Neuronal stem cell (in vitro differentiated cells): ENCODE results near the gene PTOV1.

Source experiments
- DNase-seq: peaks from one replicate; pipeline ENCODE4 v3.0.0-alpha.2; 2013; ENCODE audit warnings: low spot score
- H2AFZ ChIP-seq: one replicate; pipeline ENCODE4 v1.6.1; 2013; ENCODE audit warnings: mild to moderate bottlenecking, low read length, inconsistent platforms
- H2AK5ac ChIP-seq: 2 replicates; pipeline ENCODE4 v1.6.1; 2013; ENCODE audit warnings: low read depth, mild to moderate bottlenecking, inconsistent platforms, low read length, moderate library complexity, mixed read lengths
- H2BK120ac ChIP-seq: 2 replicates; pipeline ENCODE4 v1.6.1; 2013; ENCODE audit warnings: low read depth, mild to moderate bottlenecking, inconsistent platforms, low read length, moderate library complexity, mixed read lengths
- H2BK12ac ChIP-seq: one replicate; pipeline ENCODE4 v1.6.1; 2013; ENCODE audit warnings: low read length, inconsistent platforms
- H2BK15ac ChIP-seq: 2 replicates; pipeline ENCODE4 v1.6.1; 2013; ENCODE audit warnings: mild to moderate bottlenecking, low read length, inconsistent platforms, mixed read lengths
- H2BK5ac ChIP-seq: one replicate; pipeline ENCODE4 v1.6.1; 2013; ENCODE audit warnings: inconsistent platforms, mild to moderate bottlenecking, low read length, moderate library complexity
- H3K14ac ChIP-seq: one replicate; pipeline ENCODE4 v1.6.1; 2013; ENCODE audit warnings: low read length, inconsistent platforms
- H3K18ac ChIP-seq: 2 replicates; pipeline ENCODE4 v1.6.1; 2013; ENCODE audit warnings: low read length, inconsistent platforms
- H3K23ac ChIP-seq: 2 replicates; pipeline ENCODE4 v1.6.1; 2013; ENCODE audit warnings: low read depth, mild to moderate bottlenecking, mixed read lengths, low read length, inconsistent platforms; ENCODE audit not compliant: poor library complexity
- H3K27ac ChIP-seq: replicated peaks from 3 replicates; pipeline ENCODE4 v1.5.1; 2013; ENCODE audit warnings: low read length, inconsistent platforms
- H3K27me3 ChIP-seq, 3 experiments: 2 replicates each; pipeline ENCODE4 v1.6.1; 2013; ENCODE audit warnings: low read length in 3 of 3, mild to moderate bottlenecking in 2 of 3, inconsistent platforms in 1 of 3, low read depth in 1 of 3, mixed read lengths in 1 of 3, moderate library complexity in 1 of 3; ENCODE audit not compliant: control insufficient read depth in 3 of 3, insufficient read depth in 3 of 3
- H3K36me3 ChIP-seq, 2 donors: replicated peaks in 1 of 2; 2 replicates each; pipeline ENCODE4 v1.6.1; 2013; ENCODE audit warnings: low read length in 2 of 2; ENCODE audit not compliant: control insufficient read depth in 2 of 2, insufficient read depth in 2 of 2
- H3K4ac ChIP-seq: 2 replicates; pipeline ENCODE4 v1.6.1; 2013; ENCODE audit warnings: inconsistent platforms, mild to moderate bottlenecking, low read length, moderate library complexity
- H3K4me1 ChIP-seq, 2 donors: 1 replicate in 1 of 2; 2 replicates in 1 of 2; pipeline ENCODE4 v1.6.1; 2013; ENCODE audit warnings: low read length in 2 of 2, low read depth in 1 of 2; ENCODE audit not compliant: control insufficient read depth in 2 of 2, insufficient read depth in 1 of 2
- H3K4me2 ChIP-seq: one replicate; pipeline ENCODE4 v1.6.1; 2013; ENCODE audit warnings: mild to moderate bottlenecking, low read length, inconsistent platforms; ENCODE audit not compliant: insufficient read depth, poor library complexity, severe bottlenecking
- H3K4me3 ChIP-seq, 2 donors: 2 replicates each; pipeline ENCODE4 v1.5.1; 2013; ENCODE audit warnings: low read length in 2 of 2, mild to moderate bottlenecking in 2 of 2, inconsistent platforms in 1 of 2, moderate library complexity in 1 of 2
- H3K79me1 ChIP-seq: one replicate; pipeline ENCODE4 v1.6.1; 2013; ENCODE audit warnings: low read depth, mild to moderate bottlenecking, inconsistent platforms, low read length, moderate library complexity
- H3K9ac ChIP-seq: one replicate; pipeline ENCODE4 v1.6.1; 2013; ENCODE audit warnings: mild to moderate bottlenecking, low read depth, low read length, inconsistent platforms; ENCODE audit not compliant: poor library complexity
- H3K9me3 ChIP-seq, 2 donors: replicated peaks in 1 of 2; 2 replicates each; pipeline versions ENCODE3 to v1.6.1; 2013; ENCODE audit warnings: low read length in 2 of 2, mild to moderate bottlenecking in 2 of 2, inconsistent platforms in 1 of 2, low read depth in 1 of 2, mixed read lengths in 1 of 2, moderate library complexity in 1 of 2; ENCODE audit not compliant: control insufficient read depth in 2 of 2, insufficient read depth in 1 of 2
- H4K8ac ChIP-seq: one replicate; pipeline ENCODE4 v1.6.1; 2013; ENCODE audit warnings: low read depth, mild to moderate bottlenecking, inconsistent platforms, low read length, moderate library complexity
- H4K91ac ChIP-seq: one replicate; pipeline ENCODE4 v1.6.1; 2013; ENCODE audit warnings: low read length, low read depth, mild to moderate bottlenecking, inconsistent platforms; ENCODE audit not compliant: poor library complexity
- WGBS, 2 donors: extraction: QIAGEN DNeasy Blood & Tissue Kit; methylation state at CpG; one replicate each; pipeline ENCODE4 v1.1.7; 2013; ENCODE audit warnings: missing lambda C conversion rate in 2 of 2, mixed read lengths in 1 of 2; ENCODE audit not compliant: insufficient read length in 2 of 2, insufficient replicate concordance in 1 of 2; ENCODE audit errors: extremely low coverage in 2 of 2; 5-methylcytosine and 5-hydroxymethylcytosine counted together

The PTOV1 gene

GRCh38 chr19:49820125-49820524 is 30.8 kb upstream of the PTOV1 start:
- H3K79me1 ChIP-seq: peaks cover 13% of the 10 kb centered on the region
- H3K18ac ChIP-seq: no peak overlapping the region
- no peak overlapping the region for H2AK5ac ChIP-seq
- no peak overlapping the region for H4K8ac ChIP-seq
- no peak overlapping the region for H3K4me3 ChIP-seq
- H2BK15ac ChIP-seq: no peak overlapping the region
- no peak overlapping the region for H3K9ac ChIP-seq
- no peak overlapping the region for H2BK5ac ChIP-seq
- H3K4me2 ChIP-seq: no peak overlapping the region
- WGBS, 2 donors: no CpG with 5 or more reads among the region's 10 CpGs
- no peak overlapping the region for H2BK12ac ChIP-seq
- no peak overlapping the region for H3K4ac ChIP-seq
- H3K14ac ChIP-seq: no peak overlapping the region
- H3K9me3 ChIP-seq: no peaks in the 10 kb centered on the region
- H4K91ac ChIP-seq: no peak overlapping the region
- H3K4me1 ChIP-seq: peaks cover 5 to 7% of the 10 kb centered on the region in 2 donors
- H3K23ac ChIP-seq: no peak overlapping the region
- H3K27me3 ChIP-seq: no peaks in the 10 kb centered on the region
- no peak for DNase-seq
- no peak overlapping the region for H3K27ac ChIP-seq
- H2AFZ ChIP-seq: no peak overlapping the region
- peaks cover 21 to 45% of the 10 kb centered on the region in 2 donors for H3K36me3 ChIP-seq
- H2BK120ac ChIP-seq: no peak overlapping the region

- DNase-seq: no peak
- H3K27me3 ChIP-seq: no peaks in the 10 kb centered on the region
- H2BK120ac ChIP-seq: no peak overlapping the region
- H3K14ac ChIP-seq: no peak overlapping the region
- H3K4ac ChIP-seq: no peak overlapping the region
- no peak overlapping the region for H3K9ac ChIP-seq
- no peaks in the 10 kb centered on the region for H3K9me3 ChIP-seq
- no peak overlapping the region for H2AFZ ChIP-seq
- H4K8ac ChIP-seq: no peak overlapping the region
- no peak overlapping the region for H3K4me2 ChIP-seq
- H2BK5ac ChIP-seq: no peak overlapping the region
- peaks cover 23% of the 10 kb centered on the region for H3K79me1 ChIP-seq
- no peak overlapping the region for H2BK15ac ChIP-seq
- peaks cover 2 to 7% of the 10 kb centered on the region in 2 donors for H3K4me1 ChIP-seq
- WGBS, 2 donors: no CpG with 5 or more reads among the region's 12 CpGs
- no peak overlapping the region for H3K27ac ChIP-seq
- H2BK12ac ChIP-seq: no peak overlapping the region
- peaks cover 34 to 70% of the 10 kb centered on the region in 2 donors for H3K36me3 ChIP-seq
- no peak overlapping the region for H3K4me3 ChIP-seq
- H3K23ac ChIP-seq: no peak overlapping the region
- H4K91ac ChIP-seq: no peak overlapping the region
- no peak overlapping the region for H3K18ac ChIP-seq
- no peak overlapping the region for H2AK5ac ChIP-seq
Observed at GRCh38 chr19:49823472-49823871, 27.5 kb upstream of the PTOV1 start.

GRCh38 chr19:49824662-49825061 is 26.3 kb upstream of the PTOV1 start:
- no peak overlapping the region for H2BK5ac ChIP-seq
- no peak overlapping the region for H2BK15ac ChIP-seq

GRCh38 chr19:49827034-49827433 is 23.9 kb upstream of the PTOV1 start:
- H2BK5ac ChIP-seq: no peak overlapping the region
- H2BK12ac ChIP-seq: no peak overlapping the region
- no peak overlapping the region for H3K14ac ChIP-seq
- no peak for DNase-seq
- no peaks in the 10 kb centered on the region for H3K9me3 ChIP-seq
- H3K9ac ChIP-seq: no peak overlapping the region
- H3K18ac ChIP-seq: no peak overlapping the region
- H3K4me2 ChIP-seq: no peak overlapping the region
- H3K36me3 ChIP-seq: peaks cover 40 to 87% of the 10 kb centered on the region in 2 donors
- H2BK120ac ChIP-seq: no peak overlapping the region
- H3K4me1 ChIP-seq: no peaks in the 10 kb centered on the region
- H3K23ac ChIP-seq: no peak overlapping the region
- peaks cover 28% of the 10 kb centered on the region for H3K79me1 ChIP-seq
- H2AFZ ChIP-seq: no peak overlapping the region
- H3K27ac ChIP-seq: no peak overlapping the region
- H3K27me3 ChIP-seq: no peaks in the 10 kb centered on the region
- H4K8ac ChIP-seq: no peak overlapping the region
- H4K91ac ChIP-seq: no peak overlapping the region
- WGBS, 2 donors: no CpG with 5 or more reads among the region's 14 CpGs
- H2AK5ac ChIP-seq: no peak overlapping the region
- H2BK15ac ChIP-seq: no peak overlapping the region
- no peak overlapping the region for H3K4ac ChIP-seq
- H3K4me3 ChIP-seq: no peak overlapping the region

More at GRCh38 chr19:49824662-49825061, 26.3 kb upstream of the PTOV1 start:
- no CpG with 5 or more reads among the region's 6 CpGs for WGBS, 2 donors
- H4K91ac ChIP-seq: no peak overlapping the region
- peaks cover 22% of the 10 kb centered on the region for H3K79me1 ChIP-seq
- no peak overlapping the region for H3K4ac ChIP-seq
- H3K14ac ChIP-seq: no peak overlapping the region
- H2AK5ac ChIP-seq: no peak overlapping the region
- DNase-seq: no peak
- no peak overlapping the region for H3K27ac ChIP-seq
- H3K36me3 ChIP-seq: peaks cover 38 to 82% of the 10 kb centered on the region in 2 donors
- H2AFZ ChIP-seq: no peak overlapping the region
- no peak overlapping the region for H2BK12ac ChIP-seq
- no peak overlapping the region for H2BK120ac ChIP-seq
- H3K9ac ChIP-seq: no peak overlapping the region
- no peak overlapping the region for H3K4me3 ChIP-seq
- H3K4me1 ChIP-seq: no peaks in the 10 kb centered on the region
- H4K8ac ChIP-seq: no peak overlapping the region
- H3K9me3 ChIP-seq: no peaks in the 10 kb centered on the region
- no peak overlapping the region for H3K23ac ChIP-seq
- no peaks in the 10 kb centered on the region for H3K27me3 ChIP-seq
- H3K4me2 ChIP-seq: no peak overlapping the region
- no peak overlapping the region for H3K18ac ChIP-seq
